OCI-LY1 (cell line): Measurements from ENCODE around the gene SLC25A42.
"Not testable (repeated sequence)": the region's sequence is repeated elsewhere in the genome, so short reads cannot be mapped to it uniquely, and the experiment has no call there.

Experiments used
- H2AFZ ChIP-seq: fragments of 200-600 bp; sonication (generic), shearing (Covaris generic); 2 replicates; pipeline ENCODE4 v1.6.0; 2014; ENCODE audit warnings: antibody characterized with exemption, mild to moderate bottlenecking, low read length
- H3F3A ChIP-seq: fragments of 200-600 bp; sonication (generic), shearing (Covaris generic); 2 replicates; pipeline ENCODE4 v1.6.0; 2014; ENCODE audit warnings: mild to moderate bottlenecking, antibody characterized with exemption, low read length, moderate library complexity; ENCODE audit not compliant: insufficient read depth
- H3K27ac ChIP-seq: fragments of 200-600 bp; sonication (generic); 2 replicates; pipeline ENCODE4 v1.5.1; 2014; ENCODE audit warnings: low read length, mixed run types, mild to moderate bottlenecking, low read depth; ENCODE audit not compliant: poor library complexity, severe bottlenecking
- H3K27me3 ChIP-seq: fragments of 200-600 bp; sonication (generic); 2 replicates; pipeline ENCODE4 v1.6.0; 2014; ENCODE audit warnings: antibody characterized with exemption, mild to moderate bottlenecking, low read length, moderate library complexity; ENCODE audit not compliant: insufficient read depth
- H3K36me3 ChIP-seq: fragments of 200-600 bp; sonication (generic); 2 replicates; pipeline ENCODE4 v1.6.1; 2014; ENCODE audit warnings: mild to moderate bottlenecking, antibody characterized with exemption, low read length, moderate library complexity, mixed read lengths; ENCODE audit not compliant: insufficient read depth
- H3K4me1 ChIP-seq: fragments of 200-600 bp; sonication (generic); 2 replicates; pipeline ENCODE4 v1.5.1; 2014; ENCODE audit warnings: mild to moderate bottlenecking, low read length, moderate library complexity; ENCODE audit not compliant: insufficient read depth, severe bottlenecking
- H3K4me2 ChIP-seq: fragments of 200-600 bp; sonication (generic), shearing (Covaris generic); 2 replicates; pipeline ENCODE4 v1.6.1; 2014; ENCODE audit warnings: low read length
- H3K4me3 ChIP-seq: fragments of 200-600 bp; sonication (generic); 2 replicates; pipeline ENCODE4 v1.5.1; 2014; ENCODE audit warnings: low read length, low read depth, mild to moderate bottlenecking, mixed read lengths; ENCODE audit not compliant: poor library complexity, severe bottlenecking
- H3K79me2 ChIP-seq: fragments of 200-600 bp; shearing (Covaris generic); 2 replicates; pipeline ENCODE4 v1.6.1; 2016; ENCODE audit warnings: mixed run types, low read length, mixed read lengths; ENCODE audit not compliant: insufficient read depth
- H3K9ac ChIP-seq: fragments of 200-600 bp; sonication (generic), shearing (Covaris generic); 2 replicates; pipeline ENCODE4 v1.6.1; 2014; ENCODE audit warnings: mild to moderate bottlenecking, low read length, mixed read lengths
- H3K9me2 ChIP-seq: fragments of 200-600 bp; sonication (generic), shearing (Covaris generic); 2 replicates; pipeline ENCODE4 v1.6.1; 2014; ENCODE audit warnings: low read depth, mild to moderate bottlenecking, low read length, mixed read lengths
- H3K9me3 ChIP-seq: fragments of 200-600 bp; shearing (Covaris generic); 2 replicates; pipeline ENCODE4 v1.6.1; 2014; ENCODE audit warnings: low read length, mixed read lengths
- H4K20me1 ChIP-seq: fragments of 200-600 bp; sonication (generic), shearing (Covaris generic); 2 replicates; pipeline ENCODE4 v1.6.0; 2016; ENCODE audit warnings: mild to moderate bottlenecking, low read length; ENCODE audit not compliant: insufficient read depth
- CTCF ChIP-seq: fragments of 200-600 bp; sonication (generic), shearing (Covaris generic); IDR thresholded peaks from 2 replicates; pipeline ENCODE4 v1.5.1; 2017; ENCODE audit warnings: mild to moderate bottlenecking, antibody characterized with exemption, low read length, moderate library complexity, mixed read lengths
- EZH2 ChIP-seq: fragments of 200-600 bp; sonication (generic), shearing (Covaris generic); IDR thresholded peaks from 2 replicates; pipeline ENCODE4 v1.8.0; 2017; ENCODE audit warnings: borderline replicate concordance, mixed run types, mild to moderate bottlenecking, antibody characterized with exemption, low read length, moderate library complexity, mixed read lengths

The SLC25A42 gene

GRCh38 chr19:19132912-19133311, 69.1 kb downstream of the SLC25A42 start:
- no peaks in the 10 kb centered on the region for H3K9me2 ChIP-seq
- H3K4me3 ChIP-seq: no peak overlapping the region
- peaks cover 45% of the 10 kb centered on the region for H3K36me3 ChIP-seq

GRCh38 chr19:19133985-19134384, 70.2 kb downstream of the SLC25A42 start:
- H3K27ac ChIP-seq: no peak overlapping the region
- no peaks in the 10 kb centered on the region for H3K9me2 ChIP-seq
- no peaks in the 10 kb centered on the region for H4K20me1 ChIP-seq
- no peak overlapping the region for H2AFZ ChIP-seq
- H3K4me1 ChIP-seq: peaks cover 22% of the 10 kb centered on the region
- no peaks in the 10 kb centered on the region for H3F3A ChIP-seq
- no peak overlapping the region for H3K4me3 ChIP-seq
- peaks cover 11% of the 10 kb centered on the region for H3K9me3 ChIP-seq
- H3K9ac ChIP-seq: no peak overlapping the region
- no peaks in the 10 kb centered on the region for H3K79me2 ChIP-seq
- peaks cover 38% of the 10 kb centered on the region for H3K36me3 ChIP-seq
- TF ChIP-seq CTCF: no peak
- TF ChIP-seq EZH2: no peak
- H3K4me2 ChIP-seq: no peak overlapping the region
- H3K27me3 ChIP-seq: no peaks in the 10 kb centered on the region

More at GRCh38 chr19:19132912-19133311, 69.1 kb downstream of the SLC25A42 start:
- Histone ChIP-seq H3F3A (no peaks in the 10 kb centered on the region), H3K27me3 (no peaks in the 10 kb centered on the region), H3K9ac (no peak overlapping the region), H3K9me3 (peaks cover 11% of the 10 kb centered on the region), H3K79me2 (no peaks in the 10 kb centered on the region), H2AFZ (no peak overlapping the region), H3K27ac (no peak overlapping the region), H3K4me1 (peaks cover 22% of the 10 kb centered on the region), H4K20me1 (no peaks in the 10 kb centered on the region), H3K4me2 (no peak overlapping the region)
- TF ChIP-seq EZH2 (no peak), CTCF (no peak)

GRCh38 chr19:19134687-19135158, 70.9 kb downstream of the SLC25A42 start:
- peak overlapping the region; percentile 45 for H3K4me2 ChIP-seq
- H3K27ac ChIP-seq: peak overlapping the region; percentile 41
- TF ChIP-seq EZH2 (no peak), CTCF (peak; percentile 13; the same call in 1 of the 2 replicates)
- H3K4me3 ChIP-seq: peak overlapping the region; percentile 36
- H3K9ac ChIP-seq: peak overlapping the region; percentile 28; the same call in 1 of the 2 replicates
- H2AFZ ChIP-seq: no peak overlapping the region
- H3K36me3 ChIP-seq: peaks cover 34% of the 10 kb centered on the region
- no peaks in the 10 kb centered on the region for H3K79me2 ChIP-seq
- peaks cover 22% of the 10 kb centered on the region for H3K4me1 ChIP-seq
- H3K9me2 ChIP-seq: no peaks in the 10 kb centered on the region
- peaks cover 11% of the 10 kb centered on the region for H3K9me3 ChIP-seq
- H3F3A ChIP-seq: no peaks in the 10 kb centered on the region
- no peaks in the 10 kb centered on the region for H4K20me1 ChIP-seq
- no peaks in the 10 kb centered on the region for H3K27me3 ChIP-seq

- H3K4me2 ChIP-seq, H3K4me3 ChIP-seq, H3K9ac ChIP-seq, H3K79me2 ChIP-seq, H3K9me2 ChIP-seq, H3F3A ChIP-seq, H3K27me3 ChIP-seq, H3K27ac ChIP-seq, H2AFZ ChIP-seq, H4K20me1 ChIP-seq: not testable (repeated sequence)
- Histone ChIP-seq H3K9me3 (peaks cover 11% of the 10 kb centered on the region), H3K4me1 (peaks cover 22% of the 10 kb centered on the region), H3K36me3 (peaks cover 27% of the 10 kb centered on the region)
These were observed 71.9 kb downstream of the SLC25A42 start for GRCh38 chr19:19135713-19136112.
